NCI-H2081 (cell line): ENCODE measurements around the gene TNNT3.

ENCODE experiments used
- DNase-seq, 2 experiments: peaks; one replicate each; lab custom pipeline; 2025; lab: John Stamatoyannopoulos, UW

TNNT3 gene

DNA sequence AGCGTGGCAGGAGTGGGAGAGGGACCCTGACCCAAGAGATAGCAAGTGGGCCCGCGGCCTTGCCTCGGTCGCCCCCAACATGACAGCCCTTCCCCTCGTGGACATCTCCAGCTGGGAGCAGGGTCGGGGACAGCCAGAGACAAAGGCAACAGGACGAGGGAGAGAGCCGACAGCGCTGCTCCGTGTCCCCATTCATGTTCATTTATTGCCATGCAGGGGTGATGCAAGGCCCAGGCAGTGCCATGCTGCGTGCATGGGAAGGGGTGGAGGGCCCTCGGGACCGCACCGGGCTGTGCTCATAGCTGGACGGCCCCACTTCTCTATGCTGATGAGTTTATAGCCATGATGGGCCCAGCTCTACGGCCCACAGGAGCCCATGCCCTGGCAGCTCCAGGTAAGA lies 40.3 kb downstream of the TNNT3 start:
- no peak for DNase-seq

DNA sequence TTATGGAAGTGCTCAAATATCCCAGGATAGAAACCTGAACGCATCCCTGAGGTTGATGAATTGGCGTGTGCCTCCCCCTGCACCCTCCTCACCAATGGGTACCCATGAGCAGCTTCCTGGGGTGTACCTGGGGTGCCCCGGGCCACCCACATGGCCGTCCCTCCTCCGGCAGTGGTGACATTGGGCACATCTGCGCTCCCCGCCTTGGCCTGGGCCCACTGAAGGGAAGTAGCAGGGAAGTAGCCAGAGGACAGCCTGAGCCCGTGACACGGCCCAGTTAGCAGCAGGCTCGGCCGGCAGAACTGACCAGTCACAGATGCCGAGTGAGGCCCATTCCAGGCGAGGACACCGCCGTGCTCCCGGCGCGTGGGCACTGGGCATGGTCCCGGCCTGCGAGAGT lies 44.4 kb downstream of the TNNT3 start:
- no peak for DNase-seq

DNA sequence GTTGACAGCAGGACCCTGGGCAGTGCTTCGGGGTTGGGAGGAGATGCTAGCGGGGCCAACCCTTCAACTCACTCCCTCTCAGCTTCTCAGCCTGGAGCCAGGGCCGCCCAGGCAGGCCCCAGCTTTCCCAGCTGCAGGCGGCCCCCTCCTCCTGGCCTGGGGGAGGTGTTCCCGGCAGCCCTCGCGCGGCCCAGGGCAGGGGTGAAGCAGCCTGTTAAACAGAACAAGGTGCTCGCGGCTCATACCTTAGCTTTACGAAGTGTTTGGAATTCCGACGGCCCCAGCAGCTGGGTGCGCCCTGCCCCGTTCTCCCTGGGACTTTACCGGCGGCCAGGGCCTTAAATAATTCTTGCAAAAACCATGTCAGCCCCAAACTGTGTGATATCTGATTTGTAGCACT lies 44.8 kb downstream of the TNNT3 start:
- DNase-seq: no peak

DNA sequence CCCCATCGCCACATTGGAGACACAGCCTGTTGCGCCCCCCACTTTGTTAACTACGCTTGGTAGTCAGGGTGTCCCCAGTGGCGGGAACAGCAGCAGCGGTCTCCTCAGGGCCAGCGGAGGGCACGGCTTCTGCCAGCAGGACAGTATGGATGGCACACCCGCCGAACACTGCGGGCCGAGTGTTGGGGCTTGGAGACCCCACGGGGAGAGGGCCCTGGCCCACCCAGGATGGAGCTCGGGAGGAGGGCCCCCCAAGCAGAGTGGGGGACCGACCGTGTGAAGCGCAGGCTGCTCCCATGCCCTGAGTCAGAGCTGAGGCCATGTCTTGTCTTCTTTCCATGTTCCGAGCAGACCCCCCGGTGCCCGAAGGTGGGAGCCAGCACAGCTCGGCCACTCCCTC lies 45.5 kb downstream of the TNNT3 start:
- no peak for DNase-seq

DNA sequence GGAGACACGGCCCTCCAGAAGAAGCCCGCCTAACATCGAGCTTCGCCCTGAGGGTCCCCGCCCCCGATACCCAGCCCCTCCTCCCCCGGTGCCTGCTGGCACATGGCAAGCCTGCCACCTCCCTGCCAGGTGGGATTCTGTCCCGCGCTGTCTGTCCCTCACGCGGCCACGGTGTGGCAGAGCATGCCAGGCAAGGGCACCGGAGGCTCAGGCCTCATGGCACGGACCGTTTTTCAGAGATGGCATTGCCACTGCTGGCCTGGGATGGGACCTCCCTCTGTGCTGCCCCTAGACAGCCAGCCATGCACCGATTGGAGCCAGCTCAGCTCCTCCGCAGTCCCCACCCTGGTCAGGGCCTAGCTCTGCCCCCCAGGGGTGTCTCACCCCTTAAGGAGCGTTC lies 47.0 kb downstream of the TNNT3 start:
- no peak for DNase-seq

DNA sequence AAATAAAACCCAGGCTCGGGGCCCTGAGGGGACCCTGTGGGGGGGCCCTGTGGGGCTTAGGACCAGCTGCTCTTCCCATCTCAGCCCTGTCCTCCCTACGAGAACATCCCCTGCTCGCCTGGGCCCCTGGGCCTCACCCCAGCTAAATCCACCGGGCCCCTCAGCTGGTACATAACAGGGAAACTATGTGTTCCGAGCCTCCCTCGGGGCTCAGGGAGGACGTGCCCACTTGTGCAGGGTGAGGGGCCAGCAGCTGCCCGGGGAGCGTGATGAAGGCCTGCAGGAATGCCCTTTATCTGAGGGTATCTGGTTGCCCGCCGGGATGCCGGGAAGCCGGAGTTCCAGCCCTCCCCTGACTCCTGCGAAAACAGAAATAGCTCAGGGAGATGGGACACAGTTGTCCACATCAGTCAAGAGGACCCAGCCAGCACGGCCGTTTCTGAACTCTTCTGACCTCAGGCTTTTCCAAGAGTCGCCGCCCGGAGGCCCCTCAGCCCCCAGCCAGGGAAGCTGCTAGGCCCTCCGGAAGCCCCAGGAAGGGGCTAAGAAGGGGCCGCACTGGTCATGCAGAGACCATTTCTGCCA lies 48.2 kb downstream of the TNNT3 start:
- DNase-seq: no peak

DNA sequence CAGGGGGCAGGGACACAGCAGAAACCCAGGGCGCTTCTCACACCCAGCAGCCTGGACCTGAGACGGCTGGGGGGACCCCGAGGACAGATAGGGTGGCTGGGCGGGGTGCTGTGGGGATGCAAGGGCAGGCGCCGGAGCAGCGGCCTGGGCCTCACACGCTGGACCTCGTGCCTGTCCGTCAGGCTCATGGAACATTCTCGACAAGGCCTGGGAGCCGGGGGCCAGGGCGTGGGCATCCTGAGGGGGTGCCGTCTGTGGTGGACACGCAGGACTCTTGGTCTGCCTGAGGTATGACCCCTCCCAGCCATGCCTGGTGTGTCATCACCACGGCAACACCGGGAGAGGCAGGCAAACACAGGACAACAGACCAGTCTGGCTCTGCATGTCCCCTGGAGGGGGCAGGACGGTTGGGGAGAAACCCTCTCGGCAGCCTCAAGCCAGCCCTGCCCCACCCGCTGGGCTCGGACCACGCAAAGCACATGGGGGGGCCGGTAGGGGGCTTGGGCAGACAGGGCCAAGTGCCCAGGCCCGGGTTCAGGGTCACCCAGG lies 49.0 kb downstream of the TNNT3 start:
- DNase-seq: no peak

DNA sequence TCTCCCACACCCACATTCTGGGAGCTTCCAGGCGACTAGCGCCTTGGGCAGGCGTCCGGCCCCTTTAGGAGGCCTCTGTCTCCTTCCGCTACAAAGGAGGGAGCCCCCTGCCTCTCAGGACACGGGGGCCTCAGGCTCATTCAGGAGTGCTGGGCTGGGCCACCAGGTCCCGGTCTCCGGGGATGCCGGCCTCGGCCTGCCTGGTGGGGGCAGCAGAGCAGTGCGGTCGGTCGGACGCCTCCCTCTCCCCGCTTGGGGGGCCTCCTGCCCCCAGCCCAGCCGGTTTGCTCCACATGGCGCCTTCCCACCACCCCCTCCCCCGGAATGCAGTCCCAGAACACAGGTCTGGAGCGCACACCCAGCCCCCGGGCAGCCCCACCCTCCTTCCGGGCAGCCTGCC lies 49.5 kb downstream of the TNNT3 start:
- DNase-seq: no peak

DNA sequence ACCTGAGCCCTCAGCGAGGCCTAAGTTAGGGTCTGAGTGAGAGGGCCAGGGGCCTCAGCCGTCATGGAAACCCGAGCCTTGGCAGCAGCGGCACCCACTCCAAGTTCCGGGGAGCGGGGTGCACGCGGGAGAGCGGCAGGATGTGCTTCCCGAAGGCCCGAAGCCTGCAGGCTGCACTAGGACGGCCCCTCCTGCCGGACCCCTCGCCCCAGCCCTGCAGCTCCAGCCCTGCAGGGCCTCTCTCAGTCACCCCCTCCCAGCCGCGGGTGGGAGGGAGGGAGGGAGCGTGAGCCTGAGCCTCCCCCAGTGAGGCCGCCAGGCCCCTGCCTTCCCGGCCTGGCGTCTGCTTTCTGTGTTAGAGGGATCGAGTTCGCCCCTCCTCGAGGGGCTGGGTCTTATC lies 50.3 kb downstream of the TNNT3 start:
- no peak for DNase-seq

DNA sequence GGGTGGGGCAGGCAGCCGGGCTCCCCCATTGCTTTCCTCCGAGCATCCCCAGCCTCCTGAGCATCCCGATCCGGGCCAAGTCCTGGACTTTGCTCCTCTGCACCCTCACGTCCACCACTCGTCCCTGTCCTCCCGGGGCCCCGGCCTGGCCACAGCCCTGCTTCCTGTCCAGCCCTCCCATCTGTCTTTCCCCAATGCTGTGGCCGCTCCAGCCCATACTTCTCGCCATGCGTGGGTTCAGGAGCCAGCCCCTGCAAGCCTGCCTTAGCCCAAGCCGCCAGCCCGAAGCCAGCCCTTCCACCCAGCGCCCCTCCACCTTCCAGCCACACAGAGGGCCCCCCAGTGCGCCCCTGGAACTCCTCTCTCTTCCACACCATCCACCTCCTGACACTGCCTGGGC lies 51.5 kb downstream of the TNNT3 start:
- no peak for DNase-seq

DNA sequence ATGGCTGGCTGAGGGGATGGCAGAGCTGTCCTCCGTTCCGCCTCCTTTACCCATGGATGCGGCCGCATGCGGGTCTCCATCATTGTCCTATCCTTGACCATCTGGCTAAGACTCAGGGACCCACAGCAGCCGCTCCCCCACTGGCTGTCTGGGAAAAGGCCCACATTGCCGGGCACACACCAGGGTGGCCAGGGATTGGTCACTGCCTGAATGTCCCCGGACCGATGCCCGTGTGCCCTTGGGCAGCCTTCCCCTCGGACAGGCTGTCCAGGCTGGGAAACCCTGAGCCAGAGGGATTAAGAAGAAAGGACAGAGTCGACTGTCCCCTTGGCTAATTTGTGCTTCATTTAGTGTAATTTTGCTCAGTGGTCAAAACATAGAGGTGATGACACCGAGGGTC lies 55.7 kb downstream of the TNNT3 start:
- DNase-seq: no peak

DNA sequence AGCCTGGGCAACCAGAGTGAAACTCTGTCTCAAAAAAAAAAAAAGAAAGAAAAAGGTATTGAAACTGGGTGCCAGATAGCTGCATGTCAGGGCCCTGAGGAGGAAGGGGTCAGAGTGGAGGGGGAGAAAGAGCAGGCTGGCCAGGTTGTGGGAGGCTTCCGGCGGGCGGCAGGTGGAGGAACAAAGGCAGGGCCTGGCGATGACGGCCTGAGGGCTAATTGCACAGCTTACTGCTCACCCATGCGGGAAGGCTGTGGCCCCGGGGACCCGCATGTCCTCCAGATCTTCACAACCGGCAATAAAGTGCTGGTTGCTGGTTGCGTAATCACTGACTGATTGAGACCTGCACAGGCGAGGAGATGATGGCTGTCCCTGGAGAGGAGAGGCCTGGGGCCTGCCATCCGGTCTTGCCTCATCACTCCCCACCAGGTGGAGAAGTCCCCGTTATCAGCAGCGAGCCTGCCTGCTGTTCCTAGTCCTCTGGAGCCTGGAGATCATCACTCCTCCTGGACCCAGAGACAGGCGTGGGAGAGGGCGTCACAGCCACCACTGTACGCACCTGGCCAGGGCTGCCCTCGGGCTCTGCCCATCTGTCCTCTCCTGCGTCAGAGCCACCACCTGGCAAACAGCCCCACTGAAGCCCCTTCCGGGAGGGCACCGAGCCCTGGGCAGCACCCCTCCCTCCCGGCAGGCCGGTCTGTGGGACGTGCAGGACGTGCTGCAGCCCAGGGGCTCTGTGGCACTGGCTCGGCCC lies 59.4 kb downstream of the TNNT3 start:
- DNase-seq: no peak

DNA sequence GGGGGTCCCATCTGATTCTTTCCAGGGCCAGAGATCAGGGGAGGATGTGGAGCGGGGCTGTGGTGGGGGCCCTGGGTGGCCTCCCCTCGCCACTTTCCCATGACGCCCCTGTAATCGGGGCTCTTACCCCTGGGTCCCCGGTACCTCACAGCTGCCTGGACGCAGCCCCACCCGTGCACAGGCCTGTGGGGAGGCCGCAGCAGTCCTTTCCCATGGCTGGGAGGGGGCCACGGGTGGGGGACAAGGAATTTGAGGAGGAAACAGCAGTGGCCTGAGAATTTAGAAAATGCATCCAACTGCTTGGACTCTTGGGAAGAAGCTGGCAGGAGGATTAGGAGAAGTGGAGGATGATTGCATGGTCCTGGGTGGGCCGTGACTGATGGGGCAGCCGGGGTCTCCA lies 60.1 kb downstream of the TNNT3 start:
- DNase-seq: no peak

DNA sequence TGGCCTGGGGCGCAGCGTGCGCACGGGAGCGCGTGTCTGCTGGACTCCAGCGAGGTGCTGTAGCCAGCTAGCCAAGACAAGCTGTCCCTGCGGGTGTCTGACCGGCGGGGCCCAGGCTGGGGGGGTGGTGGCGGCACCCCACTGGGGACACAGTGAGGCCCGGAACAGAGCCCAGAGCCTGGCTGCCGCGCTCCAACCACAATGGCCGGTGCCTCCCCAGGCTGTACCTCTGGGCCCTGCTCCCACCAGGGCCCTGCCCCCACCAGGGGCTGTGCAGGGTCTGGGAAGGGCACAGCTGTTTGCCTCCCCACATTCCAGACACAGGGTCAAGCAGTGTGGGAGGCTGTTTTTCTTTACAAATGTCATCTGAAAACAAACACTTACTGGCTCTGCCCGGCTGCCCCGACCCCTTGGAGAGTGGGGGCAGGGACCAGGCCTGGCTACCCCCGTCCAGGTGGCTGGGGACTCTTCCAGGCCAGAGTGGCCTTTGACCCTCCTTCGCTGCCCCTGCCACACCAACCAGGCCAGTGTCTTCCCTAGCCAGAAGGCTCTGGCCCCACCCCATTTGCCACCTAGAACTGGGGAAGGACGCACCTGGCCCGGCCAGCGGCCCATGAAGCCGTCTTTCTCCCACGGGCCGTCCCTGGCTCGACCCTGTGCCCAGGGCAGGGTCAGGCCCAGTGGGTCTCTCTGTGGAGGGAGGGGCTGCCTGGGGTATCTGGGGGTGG lies 63.5 kb downstream of the TNNT3 start:
- DNase-seq: no peak

DNA sequence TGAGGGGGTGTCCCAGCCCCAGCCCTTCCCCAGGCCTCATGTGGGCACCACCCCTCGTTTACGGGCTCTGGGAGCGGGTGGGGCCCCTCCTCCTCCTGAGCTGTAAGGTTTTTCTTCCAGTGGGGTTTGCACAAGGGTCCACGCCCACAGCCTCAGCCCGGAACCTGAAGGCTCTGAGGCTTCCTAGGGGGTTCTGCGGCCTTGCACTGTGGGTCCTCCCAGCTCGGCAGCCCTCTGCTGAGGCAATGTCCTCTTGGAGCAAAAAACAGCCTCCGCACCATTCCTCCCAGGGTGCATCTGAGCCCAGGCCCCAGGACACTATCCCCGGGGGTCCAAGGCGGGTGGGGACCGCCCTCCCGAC lies 64.1 kb downstream of the TNNT3 start:
- no peak for DNase-seq

DNA sequence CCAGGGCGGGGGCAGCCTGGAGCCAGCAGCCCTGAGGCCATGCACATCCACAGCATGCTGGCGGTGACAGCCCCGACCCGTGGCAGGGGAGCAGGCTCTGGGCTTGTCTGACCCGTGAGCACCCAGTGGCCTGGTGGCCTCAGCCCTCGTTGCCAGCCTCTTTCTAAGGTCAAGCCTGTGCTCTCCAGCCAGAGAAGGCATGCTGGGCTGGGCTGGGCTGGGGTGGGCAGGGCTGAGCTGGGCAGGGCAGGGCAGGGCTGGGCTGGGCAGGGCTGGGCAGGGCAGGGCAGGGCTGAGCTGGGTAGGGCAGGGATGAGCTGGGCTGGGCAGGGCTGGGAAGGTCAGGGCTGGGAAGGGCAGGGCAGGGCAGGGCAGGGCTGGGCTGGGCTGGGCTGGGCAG lies 67.5 kb downstream of the TNNT3 start:
- DNase-seq: no peak

DNA sequence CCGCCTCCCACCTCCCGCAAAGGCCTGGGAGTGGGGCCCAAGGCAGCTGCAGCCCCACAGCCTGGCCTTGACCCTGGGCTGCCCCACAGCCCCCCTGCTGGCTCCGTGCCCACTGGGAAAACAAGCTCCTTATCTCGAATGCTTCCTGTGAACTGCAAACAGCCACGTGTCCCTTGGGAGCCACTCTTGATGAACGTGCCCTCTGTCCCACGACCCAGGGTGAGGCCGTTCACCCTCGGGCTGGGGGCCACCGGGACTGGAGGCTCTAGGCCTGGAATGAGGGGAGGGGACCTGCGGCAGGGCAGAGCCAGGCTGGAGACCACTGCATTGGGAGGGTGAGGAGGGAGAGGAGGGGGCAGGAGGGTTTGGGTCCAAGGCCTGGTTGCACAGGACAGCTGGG lies 68.7 kb downstream of the TNNT3 start:
- no peak for DNase-seq
